ENCODE results near the gene AUTS2. TPM values are rescaled to one million over a fixed set of nuclear protein-coding genes. Genes with fewer than 3 reads are reported as not detected.

The AUTS2 gene
- total and polyA plus RNA-seq, 2 experiments from 2014 or later, result 32.0 to 91.0 TPM

DNA sequence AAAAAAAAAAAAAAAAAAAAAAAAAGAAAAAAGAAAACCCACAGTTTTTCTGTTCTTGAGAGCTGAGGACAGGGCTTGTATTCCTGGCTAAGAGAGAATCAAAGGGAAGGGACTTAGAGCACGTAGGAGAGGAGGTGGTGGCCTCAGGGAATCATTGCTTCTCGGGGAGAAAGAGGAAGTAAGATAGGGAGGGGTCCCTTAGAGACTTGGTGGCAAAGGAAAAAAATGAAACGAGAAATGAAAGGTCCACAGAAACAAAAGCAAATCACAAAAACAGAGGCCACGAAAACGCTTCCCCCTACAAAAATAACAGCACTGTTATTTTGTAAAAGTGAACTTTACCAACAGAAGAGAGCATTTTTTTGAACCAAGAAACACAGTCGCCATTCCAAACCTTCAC is 1210.6 kb downstream of the AUTS2 start (continued):
- TF ChIP-seq, protein P1, sequence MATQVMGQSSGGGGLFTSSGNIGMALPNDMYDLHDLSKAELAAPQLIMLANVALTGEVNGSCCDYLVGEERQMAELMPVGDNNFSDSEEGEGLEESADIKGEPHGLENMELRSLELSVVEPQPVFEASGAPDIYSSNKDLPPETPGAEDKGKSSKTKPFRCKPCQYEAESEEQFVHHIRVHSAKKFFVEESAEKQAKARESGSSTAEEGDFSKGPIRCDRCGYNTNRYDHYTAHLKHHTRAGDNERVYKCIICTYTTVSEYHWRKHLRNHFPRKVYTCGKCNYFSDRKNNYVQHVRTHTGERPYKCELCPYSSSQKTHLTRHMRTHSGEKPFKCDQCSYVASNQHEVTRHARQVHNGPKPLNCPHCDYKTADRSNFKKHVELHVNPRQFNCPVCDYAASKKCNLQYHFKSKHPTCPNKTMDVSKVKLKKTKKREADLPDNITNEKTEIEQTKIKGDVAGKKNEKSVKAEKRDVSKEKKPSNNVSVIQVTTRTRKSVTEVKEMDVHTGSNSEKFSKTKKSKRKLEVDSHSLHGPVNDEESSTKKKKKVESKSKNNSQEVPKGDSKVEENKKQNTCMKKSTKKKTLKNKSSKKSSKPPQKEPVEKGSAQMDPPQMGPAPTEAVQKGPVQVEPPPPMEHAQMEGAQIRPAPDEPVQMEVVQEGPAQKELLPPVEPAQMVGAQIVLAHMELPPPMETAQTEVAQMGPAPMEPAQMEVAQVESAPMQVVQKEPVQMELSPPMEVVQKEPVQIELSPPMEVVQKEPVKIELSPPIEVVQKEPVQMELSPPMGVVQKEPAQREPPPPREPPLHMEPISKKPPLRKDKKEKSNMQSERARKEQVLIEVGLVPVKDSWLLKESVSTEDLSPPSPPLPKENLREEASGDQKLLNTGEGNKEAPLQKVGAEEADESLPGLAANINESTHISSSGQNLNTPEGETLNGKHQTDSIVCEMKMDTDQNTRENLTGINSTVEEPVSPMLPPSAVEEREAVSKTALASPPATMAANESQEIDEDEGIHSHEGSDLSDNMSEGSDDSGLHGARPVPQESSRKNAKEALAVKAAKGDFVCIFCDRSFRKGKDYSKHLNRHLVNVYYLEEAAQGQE (IDR thresholded peaks at IDR 0.05; ENCODE audit: unreplicated experiment), result no peak
- no peak for TF ChIP-seq ZNF114 (CRISPR knock-in tag; IDR thresholded peaks at IDR 0.05)
- TF ChIP-seq, protein P2, sequence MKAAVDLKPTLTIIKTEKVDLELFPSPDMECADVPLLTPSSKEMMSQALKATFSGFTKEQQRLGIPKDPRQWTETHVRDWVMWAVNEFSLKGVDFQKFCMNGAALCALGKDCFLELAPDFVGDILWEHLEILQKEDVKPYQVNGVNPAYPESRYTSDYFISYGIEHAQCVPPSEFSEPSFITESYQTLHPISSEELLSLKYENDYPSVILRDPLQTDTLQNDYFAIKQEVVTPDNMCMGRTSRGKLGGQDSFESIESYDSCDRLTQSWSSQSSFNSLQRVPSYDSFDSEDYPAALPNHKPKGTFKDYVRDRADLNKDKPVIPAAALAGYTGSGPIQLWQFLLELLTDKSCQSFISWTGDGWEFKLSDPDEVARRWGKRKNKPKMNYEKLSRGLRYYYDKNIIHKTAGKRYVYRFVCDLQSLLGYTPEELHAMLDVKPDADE (IDR thresholded peaks at IDR 0.05), result no peak

DNA sequence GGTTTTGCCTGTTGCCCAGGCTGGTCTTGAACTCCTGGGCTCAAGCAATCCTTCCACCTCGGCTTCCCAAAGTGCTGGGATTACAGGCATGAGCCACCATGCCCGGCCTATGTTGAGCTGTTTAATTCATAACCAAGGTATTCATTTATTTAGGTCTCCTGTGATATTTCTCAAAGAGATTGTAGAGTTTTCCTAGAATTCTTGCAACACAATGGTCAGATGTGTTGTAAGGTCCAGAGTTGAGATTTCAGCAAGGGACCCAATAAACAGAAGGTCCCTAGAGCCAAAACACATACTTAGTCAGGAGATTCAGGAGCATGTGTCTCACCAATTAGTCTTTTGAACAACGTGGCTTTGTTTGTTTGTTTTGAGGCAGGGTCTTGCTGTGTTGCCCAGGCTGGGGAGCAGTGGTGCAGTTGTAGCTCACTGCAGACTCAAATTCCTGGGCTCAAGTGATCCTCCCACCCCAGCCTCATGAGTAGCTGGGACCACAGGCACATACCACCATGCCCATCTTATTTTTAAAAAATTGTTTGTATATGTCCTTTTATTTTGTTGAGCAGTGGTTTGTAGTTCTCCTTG is 1212.4 kb downstream of the AUTS2 start:
- Mint-ChIP-seq H3K27me3 (ENCODE audit: insufficient read depth, low read depth, poor library complexity) (peaks cover 3% of the 10 kb centered on the region), H3K27ac (no peak overlapping the region), H3K9me3 (no peaks in the 10 kb centered on the region), H3K4me3 (no peak overlapping the region), H3K4me1 (peaks cover 5% of the 10 kb centered on the region; the same call in 1 of the 3 replicates), H3K36me3 (ENCODE audit: low read depth) (no peaks in the 10 kb centered on the region)
- DNase-seq (ENCODE audit: low spot score), result no peak
- no peaks in the 10 kb centered on the region for H3K27me3 ChIP-seq (ENCODE audit: insufficient read depth)
- no peaks in the 10 kb centered on the region for H3F3A ChIP-seq (replicated peaks; ENCODE audit: low read depth)
- H3K4me3 ChIP-seq, result no peak overlapping the region
- ATAC-seq, result no peak
- H3K79me2 ChIP-seq (replicated peaks; ENCODE audit: insufficient read depth), result no peaks in the 10 kb centered on the region
- H4K20me1 ChIP-seq (replicated peaks; ENCODE audit: insufficient read depth), result no peaks in the 10 kb centered on the region
- no peaks in the 10 kb centered on the region for H3K4me1 ChIP-seq (ENCODE audit: insufficient read depth)
- H3K27ac ChIP-seq (ENCODE audit: low read depth), result no peak overlapping the region
- H2AFZ ChIP-seq, result no peak overlapping the region
- H3K9me2 ChIP-seq (ENCODE audit: insufficient read depth), result no peaks in the 10 kb centered on the region
- H3K4me2 ChIP-seq, result no peak overlapping the region
- no peaks in the 10 kb centered on the region for H3K36me3 ChIP-seq (ENCODE audit: insufficient read depth)
- TF ChIP-seq NANOG (IDR thresholded peaks at IDR 0.05; ENCODE audit: borderline replicate concordance), result no peak
- TF ChIP-seq CREB1 (CRISPR knock-in tag; IDR thresholded peaks at IDR 0.05; ENCODE audit: low read depth), result no peak
- TF ChIP-seq POLR2AphosphoS5 (IDR thresholded peaks at IDR 0.05; ENCODE audit: low read depth), result no peak
- TF ChIP-seq, protein P3, sequence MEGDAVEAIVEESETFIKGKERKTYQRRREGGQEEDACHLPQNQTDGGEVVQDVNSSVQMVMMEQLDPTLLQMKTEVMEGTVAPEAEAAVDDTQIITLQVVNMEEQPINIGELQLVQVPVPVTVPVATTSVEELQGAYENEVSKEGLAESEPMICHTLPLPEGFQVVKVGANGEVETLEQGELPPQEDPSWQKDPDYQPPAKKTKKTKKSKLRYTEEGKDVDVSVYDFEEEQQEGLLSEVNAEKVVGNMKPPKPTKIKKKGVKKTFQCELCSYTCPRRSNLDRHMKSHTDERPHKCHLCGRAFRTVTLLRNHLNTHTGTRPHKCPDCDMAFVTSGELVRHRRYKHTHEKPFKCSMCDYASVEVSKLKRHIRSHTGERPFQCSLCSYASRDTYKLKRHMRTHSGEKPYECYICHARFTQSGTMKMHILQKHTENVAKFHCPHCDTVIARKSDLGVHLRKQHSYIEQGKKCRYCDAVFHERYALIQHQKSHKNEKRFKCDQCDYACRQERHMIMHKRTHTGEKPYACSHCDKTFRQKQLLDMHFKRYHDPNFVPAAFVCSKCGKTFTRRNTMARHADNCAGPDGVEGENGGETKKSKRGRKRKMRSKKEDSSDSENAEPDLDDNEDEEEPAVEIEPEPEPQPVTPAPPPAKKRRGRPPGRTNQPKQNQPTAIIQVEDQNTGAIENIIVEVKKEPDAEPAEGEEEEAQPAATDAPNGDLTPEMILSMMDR (conservative IDR thresholded peaks at IDR 0.05; ENCODE audit: low read depth in 2 of 2), result no peak
- TF ChIP-seq ZNF331 (CRISPR knock-in tag; IDR thresholded peaks at IDR 0.05; ENCODE audit: low read depth), result no peak
- TF ChIP-seq EZH2 (IDR thresholded peaks at IDR 0.05; ENCODE audit: low read depth, unreplicated experiment), result no peak
- TF ChIP-seq JUNB (IDR thresholded peaks at IDR 0.05; ENCODE audit: unreplicated experiment), result no peak
- TF ChIP-seq, protein P2 (IDR thresholded peaks at IDR 0.05), result no peak
- no peak for TF ChIP-seq EZH2phosphoT487 (IDR thresholded peaks at IDR 0.05; ENCODE audit: unreplicated experiment)

Data from GM23338 (cell line).